Activated CD4-positive, alpha-beta memory T cell treated with anti-CD3 and anti-CD28 coated beads for 36 hours (primary cell): ENCODE measurements around the gene LRRC4B. TPM values are rescaled to one million over a fixed set of nuclear protein-coding genes. Genes with fewer than 3 reads are reported as not detected.
"Not testable (repeated sequence)": the region's sequence is repeated elsewhere in the genome, so short reads cannot be mapped to it uniquely, and the experiment has no call there.

Experiments
- CTCF ChIA-PET: fragments of 350-600 bp; sonication (Branson Sonifier 250); formaldehyde crosslinking; loops from one replicate; lab custom pipeline; 2021; ENCODE audit warnings: antibody characterized with exemption, inconsistent platforms; lab: Charles Lee
- POLR2A ChIA-PET: fragments of 350-600 bp; sonication (Branson Sonifier 250); formaldehyde crosslinking; loops from one replicate; lab custom pipeline; 2021; ENCODE audit warnings: antibody characterized with exemption; lab: Charles Lee
- DNase-seq: peaks from one replicate; pipeline ENCODE4 v3.0.0-alpha.2; 2020
- H3K27ac Mint-ChIP-seq: one replicate; pipeline ENCODE4 v1.8.0; 2021; ENCODE audit warnings: mixed read lengths
- H3K27me3 Mint-ChIP-seq: one replicate; pipeline ENCODE4 v1.8.0; 2021; ENCODE audit warnings: mixed read lengths
- H3K36me3 Mint-ChIP-seq: one replicate; pipeline ENCODE4 v1.8.0; 2021; ENCODE audit warnings: mixed read lengths
- H3K4me1 Mint-ChIP-seq: one replicate; pipeline ENCODE4 v1.8.0; 2021; ENCODE audit warnings: low read depth, mixed read lengths
- H3K4me3 Mint-ChIP-seq: one replicate; pipeline ENCODE4 v1.8.0; 2021; ENCODE audit warnings: mild to moderate bottlenecking, mixed read lengths
- H3K9me3 Mint-ChIP-seq: one replicate; pipeline ENCODE4 v1.8.0; 2021; ENCODE audit warnings: mixed read lengths
- intact Hi-C: fragments of 100-400 bp; cut with micrococcal nuclease; formaldehyde crosslinking; loops from one replicate; pipeline ENCODE4 v1.15.1; 2023
- total RNA-seq, 2 experiments: library from RNA; stranded (reverse); gene quantifications; one replicate each; pipeline ENCODE4 v1.2.3, GENCODE V29; 2021

The LRRC4B gene
- total RNA-seq, 2 experiments from 2014 or later = not detected

DNA sequence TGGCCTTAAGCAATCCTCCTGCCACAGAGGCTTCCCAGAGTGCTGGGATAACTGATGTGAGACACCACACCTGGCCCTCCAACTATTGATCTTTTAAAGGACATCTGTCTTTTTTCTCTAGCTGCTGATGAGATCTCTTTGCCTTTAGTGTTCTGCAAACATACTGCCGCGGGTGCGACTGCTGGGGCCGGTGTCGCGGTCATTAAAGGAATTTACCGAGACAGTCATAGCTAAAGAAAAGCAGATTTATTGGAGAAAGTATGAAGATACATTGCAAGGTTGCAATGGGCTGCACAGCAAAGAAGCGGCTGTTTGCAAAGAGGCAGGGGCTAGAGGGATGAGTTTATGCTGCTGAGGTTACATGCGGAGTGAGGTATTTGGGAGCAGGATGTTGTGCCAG, 31.2 kb upstream of the LRRC4B start:
- H3K27ac Mint-ChIP-seq = no peak overlapping the region
- ChIA-PET POLR2A (no interaction called here), CTCF (no interaction called here)
- H3K36me3 Mint-ChIP-seq = no peaks in the 10 kb centered on the region
- H3K4me3 Mint-ChIP-seq = no peak overlapping the region
- no peaks in the 10 kb centered on the region for H3K9me3 Mint-ChIP-seq
- peaks cover 26% of the 10 kb centered on the region for H3K27me3 Mint-ChIP-seq
- no peaks in the 10 kb centered on the region for H3K4me1 Mint-ChIP-seq
- DNase-seq = no peak
- intact Hi-C loops = no loop called here

DNA sequence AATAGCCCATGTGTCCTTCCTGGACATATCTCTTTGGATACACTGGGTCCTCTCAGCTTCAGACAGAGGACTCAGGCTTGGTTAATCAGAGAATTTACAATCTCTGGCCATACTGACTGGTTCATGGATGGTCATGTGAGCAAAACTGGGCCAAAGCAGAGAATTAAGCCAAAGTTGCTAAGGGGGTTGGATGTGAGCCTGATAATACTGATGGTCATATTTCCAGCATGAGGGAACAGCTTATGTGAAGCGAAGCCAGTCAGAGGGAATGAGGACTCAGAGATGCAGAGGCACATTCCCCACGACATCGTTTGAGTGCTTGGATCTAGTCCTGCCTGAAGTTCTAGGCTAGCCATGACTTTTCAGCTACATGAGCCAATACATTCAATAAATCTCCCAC, 22.0 kb upstream of the LRRC4B start:
- Mint-ChIP-seq H3K36me3 (no peaks in the 10 kb centered on the region), H3K4me3 (no peak overlapping the region), H3K27ac (no peak overlapping the region), H3K9me3 (no peaks in the 10 kb centered on the region), H3K27me3 (peaks cover 3% of the 10 kb centered on the region), H3K4me1 (no peaks in the 10 kb centered on the region)
- DNase-seq = no peak
- ChIA-PET POLR2A (no interaction called here), CTCF (interaction anchor here (0.7 kb wide), 1 partner anchor 34 kb away, joined by 3 read pairs; no protein-coding TSS in a partner anchor)
- intact Hi-C loops = no loop called here

DNA sequence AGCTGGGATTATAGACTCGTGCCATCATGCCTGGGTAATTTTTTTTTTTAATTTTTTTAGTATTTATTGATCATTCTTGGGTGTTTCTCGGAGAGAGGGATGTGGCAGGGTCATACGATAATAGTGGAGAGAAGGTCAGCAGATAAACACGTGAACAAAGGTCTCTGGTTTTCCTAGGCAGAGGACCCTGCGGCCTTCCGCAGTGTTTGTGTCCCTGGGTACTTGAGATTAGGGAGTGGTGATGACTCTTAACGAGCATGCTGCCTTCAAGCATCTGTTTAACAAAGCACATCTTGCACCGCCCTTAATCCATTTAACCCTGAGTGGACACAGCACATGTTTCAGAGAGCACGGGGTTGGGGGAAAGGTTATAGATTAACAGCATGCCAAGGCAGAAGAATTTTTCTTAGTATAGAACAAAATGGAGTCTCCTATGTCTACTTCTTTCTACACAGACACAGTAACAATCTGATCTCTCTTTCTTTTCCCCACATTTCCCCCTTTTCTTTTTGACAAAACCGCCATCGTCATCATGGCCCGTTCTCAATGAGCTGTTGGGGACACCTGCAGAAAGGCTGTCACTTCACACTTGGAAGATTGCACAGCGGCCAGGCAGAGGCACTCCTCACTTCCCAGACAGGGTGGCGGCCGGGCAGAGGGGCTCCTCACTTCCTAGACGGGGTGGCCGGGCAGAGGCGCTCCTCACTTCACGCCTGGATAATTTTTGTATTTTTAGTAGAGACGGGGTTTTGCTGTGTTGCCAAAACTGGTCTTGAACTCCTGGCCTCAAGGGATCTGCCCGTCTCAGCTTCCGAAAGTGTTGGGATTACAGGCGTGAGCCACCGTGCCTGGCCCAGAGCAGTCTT, 13.8 kb upstream of the LRRC4B start:
- intact Hi-C loops, H3K36me3 Mint-ChIP-seq, H3K4me1 Mint-ChIP-seq, H3K4me3 Mint-ChIP-seq, H3K9me3 Mint-ChIP-seq, H3K27me3 Mint-ChIP-seq, POLR2A ChIA-PET, DNase-seq, H3K27ac Mint-ChIP-seq: not testable (repeated sequence)
- CTCF ChIA-PET = interaction anchor here (1.0 to 2.8 kb wide), 2 partner anchors 24 to 26 kb away, joined by 3 to 18 read pairs; no protein-coding TSS in a partner anchor

DNA sequence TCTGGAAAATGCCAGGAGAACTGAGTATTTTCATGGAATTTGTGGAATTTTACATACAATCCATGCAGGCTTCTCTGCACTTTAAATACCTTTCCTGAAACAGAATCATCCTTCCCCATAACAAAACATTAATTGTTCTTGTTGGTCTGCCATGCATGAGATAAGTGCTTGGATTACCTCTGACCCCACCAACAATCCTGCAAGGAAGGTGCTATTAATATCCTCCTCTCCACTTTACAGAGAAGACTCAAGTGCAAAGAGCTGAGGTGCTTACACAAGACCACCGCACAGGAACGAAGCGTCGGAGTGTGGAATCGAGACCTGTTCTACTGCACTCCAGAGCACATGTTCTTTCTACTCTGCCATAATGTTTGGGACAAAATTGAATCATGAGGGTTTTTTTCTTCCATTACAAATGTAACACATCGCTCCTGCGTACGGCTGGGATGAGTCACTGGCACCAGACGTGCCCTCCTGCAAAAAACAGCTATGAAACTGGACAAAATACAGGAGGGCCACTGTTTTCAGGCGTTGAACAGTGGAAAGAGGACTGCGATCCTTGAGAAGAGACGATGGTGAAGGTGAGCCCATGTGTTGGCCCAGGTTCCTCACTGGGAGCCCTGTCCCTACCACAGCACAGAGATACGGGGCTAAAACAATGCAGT, 12.9 kb upstream of the LRRC4B start:
- intact Hi-C loops = no loop called here
- H3K4me3 Mint-ChIP-seq = no peak overlapping the region
- no peaks in the 10 kb centered on the region for H3K36me3 Mint-ChIP-seq
- H3K9me3 Mint-ChIP-seq = no peaks in the 10 kb centered on the region
- ChIA-PET POLR2A (no interaction called here), CTCF (interaction anchor here (1.0 kb wide), 1 partner anchor 23 kb away, joined by 3 read pairs; no protein-coding TSS in a partner anchor)
- DNase-seq = no peak
- peaks cover 8% of the 10 kb centered on the region for H3K27me3 Mint-ChIP-seq
- no peak overlapping the region for H3K27ac Mint-ChIP-seq
- no peaks in the 10 kb centered on the region for H3K4me1 Mint-ChIP-seq

DNA sequence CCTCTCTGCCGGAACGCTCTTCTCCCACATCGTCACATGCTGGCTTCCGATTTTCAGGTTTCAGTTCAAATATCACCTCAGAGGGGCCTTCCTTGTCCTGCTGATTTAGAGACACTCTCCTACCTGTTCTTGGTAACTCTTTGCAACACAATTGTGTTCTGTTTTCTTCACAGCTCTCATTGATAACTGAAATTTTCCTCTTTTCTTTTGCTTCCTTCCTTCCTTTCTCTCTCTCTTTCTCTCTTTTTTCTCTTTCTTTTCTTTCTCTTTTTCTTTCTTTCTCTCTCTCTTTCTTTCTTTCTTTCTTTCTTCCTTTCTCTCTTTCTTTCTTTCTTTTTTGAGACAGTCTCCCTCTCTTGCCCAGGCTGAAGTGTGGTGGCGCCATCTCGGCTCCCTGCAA, 12.0 kb upstream of the LRRC4B start:
- ChIA-PET POLR2A (no interaction called here), CTCF (no interaction called here)
- Mint-ChIP-seq H3K36me3 (no peaks in the 10 kb centered on the region), H3K27me3 (peaks cover 8% of the 10 kb centered on the region), H3K27ac (no peak overlapping the region), H3K4me3 (no peak overlapping the region), H3K4me1 (no peaks in the 10 kb centered on the region), H3K9me3 (no peaks in the 10 kb centered on the region)
- DNase-seq = no peak
- intact Hi-C loops = no loop called here

DNA sequence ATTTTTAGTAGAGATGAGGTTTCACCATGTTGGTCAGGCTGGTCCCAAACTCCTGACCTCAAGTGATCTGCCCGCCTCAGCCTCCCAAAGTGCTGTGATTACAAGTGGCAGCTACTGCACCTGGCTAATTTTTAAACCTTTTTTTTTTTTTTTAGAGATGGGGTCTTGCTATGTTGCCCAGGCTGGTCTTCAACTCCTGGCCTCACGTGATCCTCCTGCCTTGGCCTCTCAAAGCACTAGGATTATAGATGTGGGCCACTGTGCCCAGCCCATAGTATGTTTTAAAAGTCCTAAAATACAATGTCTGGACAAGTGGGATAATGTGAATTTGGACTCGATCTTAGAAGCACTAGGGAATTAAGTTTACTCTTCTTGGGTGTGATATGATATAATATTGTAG, 8.5 kb upstream of the LRRC4B start:
- H3K27me3 Mint-ChIP-seq, H3K9me3 Mint-ChIP-seq, H3K36me3 Mint-ChIP-seq, intact Hi-C loops, H3K27ac Mint-ChIP-seq, H3K4me1 Mint-ChIP-seq, CTCF ChIA-PET, H3K4me3 Mint-ChIP-seq, DNase-seq: not testable (repeated sequence)
- POLR2A ChIA-PET = interaction anchor here (0.7 kb wide), 1 partner anchor 35 kb away, joined by 3 read pairs; no protein-coding TSS in a partner anchor

DNA sequence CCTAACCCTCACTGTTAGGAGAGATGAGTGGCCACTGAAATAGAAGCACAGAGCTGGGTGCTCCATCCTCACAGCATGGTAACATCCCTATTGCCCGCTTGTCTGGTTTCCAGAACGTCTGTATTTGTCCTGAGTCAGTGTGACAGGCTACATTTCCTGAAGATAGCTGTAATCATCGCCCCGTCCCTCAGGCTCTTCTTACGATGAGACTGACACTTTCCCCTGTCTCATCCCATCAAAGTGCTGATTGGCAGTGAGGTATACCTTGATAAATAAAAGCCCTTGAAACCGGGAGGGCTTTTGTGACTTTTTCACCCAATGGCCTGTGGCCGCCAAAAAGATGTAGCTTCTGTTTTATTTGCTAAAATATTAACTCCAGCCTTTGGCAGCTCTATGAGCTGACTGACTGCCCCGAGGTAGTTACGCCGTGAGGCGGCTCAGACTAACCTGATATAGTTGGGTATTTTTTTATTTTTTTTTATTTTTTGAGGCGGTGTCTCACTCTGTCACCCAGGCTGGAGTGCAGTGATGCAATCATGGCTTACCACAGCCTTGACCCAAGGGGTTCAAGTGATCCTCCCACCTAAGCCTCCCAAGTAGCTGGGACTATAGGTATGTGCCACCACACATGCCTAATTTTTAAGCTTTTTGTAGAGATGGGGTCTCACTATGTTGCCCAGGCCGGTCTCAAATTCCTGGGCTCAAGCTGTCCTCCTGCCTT, 5.7 kb upstream of the LRRC4B start:
- no peaks in the 10 kb centered on the region for H3K9me3 Mint-ChIP-seq
- no peaks in the 10 kb centered on the region for H3K36me3 Mint-ChIP-seq
- no peaks in the 10 kb centered on the region for H3K4me1 Mint-ChIP-seq
- no peak overlapping the region for H3K27ac Mint-ChIP-seq
- ChIA-PET POLR2A (no interaction called here), CTCF (interaction anchor here (1.2 to 3.4 kb wide), 2 partner anchors 17 to 36 kb away, joined by 3 to 16 read pairs; no protein-coding TSS in a partner anchor)
- H3K27me3 Mint-ChIP-seq = peaks cover 16% of the 10 kb centered on the region
- no peak overlapping the region for H3K4me3 Mint-ChIP-seq
- intact Hi-C loops = no loop called here
- no peak for DNase-seq

DNA sequence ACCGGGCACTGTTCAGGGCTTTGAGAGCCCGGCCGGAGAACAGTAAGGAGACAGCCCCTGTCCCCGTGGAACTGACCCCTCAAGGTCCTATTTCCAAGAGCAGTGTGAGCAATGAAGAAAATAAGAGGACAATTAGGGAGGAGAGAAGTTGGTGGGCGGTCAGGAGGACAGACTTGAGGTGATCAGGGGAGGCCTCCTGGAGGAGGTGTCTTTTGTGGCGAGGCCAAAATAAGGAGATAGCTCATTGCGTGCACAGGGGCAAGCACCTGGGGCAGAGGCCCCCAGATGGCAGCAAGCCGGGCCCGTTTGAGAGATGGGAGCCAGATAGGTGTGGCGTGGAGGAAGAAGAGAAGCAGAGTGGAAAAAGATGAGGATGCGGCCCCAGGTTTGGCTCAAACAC, 2.8 kb upstream of the LRRC4B start:
- intact Hi-C loops = no loop called here
- H3K4me3 Mint-ChIP-seq = no peak overlapping the region

DNA sequence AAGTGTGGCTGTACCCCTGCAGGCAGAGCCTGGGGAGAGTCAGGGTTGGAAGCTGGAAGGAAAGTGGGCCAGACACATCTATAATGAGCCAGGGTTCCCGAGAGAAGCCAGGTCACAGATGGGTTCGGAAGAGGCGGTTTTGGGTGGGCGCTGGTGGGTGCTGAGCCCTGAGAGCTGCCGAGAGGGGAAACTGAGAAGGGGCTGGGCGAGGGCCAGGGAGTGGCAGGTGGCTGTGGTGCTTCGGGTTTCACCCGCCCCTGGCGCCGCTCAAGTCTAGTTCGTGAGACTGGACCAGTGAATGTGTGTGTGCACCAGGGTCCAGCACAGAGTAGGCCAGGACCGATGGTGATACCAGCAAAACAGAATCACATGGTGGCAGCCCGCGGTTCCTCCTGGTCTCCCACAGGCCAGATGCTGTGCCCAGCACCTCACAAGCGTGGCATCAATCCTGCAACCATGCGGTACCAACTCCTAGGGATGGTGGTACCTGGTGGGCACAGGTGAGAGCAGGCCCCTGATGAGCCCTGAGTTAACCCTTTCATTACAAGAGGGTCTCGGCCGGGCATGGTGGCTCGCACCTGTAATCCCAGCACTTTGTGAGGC, 1.8 kb upstream of the LRRC4B start:
- H3K27me3 Mint-ChIP-seq = peaks cover 33% of the 10 kb centered on the region
- no peaks in the 10 kb centered on the region for H3K36me3 Mint-ChIP-seq
- intact Hi-C loops = no loop called here
- DNase-seq = no peak
- H3K4me1 Mint-ChIP-seq = peaks cover 16% of the 10 kb centered on the region
- H3K4me3 Mint-ChIP-seq = no peak overlapping the region
- ChIA-PET CTCF (interaction anchor here (2.5 kb wide), 1 partner anchor 14 kb away, joined by 22 read pairs; no protein-coding TSS in a partner anchor), POLR2A (no interaction called here)
- H3K27ac Mint-ChIP-seq = no peak overlapping the region
- H3K9me3 Mint-ChIP-seq = no peaks in the 10 kb centered on the region

More for the DNA sequence above, 2.8 kb upstream of the LRRC4B start:
- peaks cover 24% of the 10 kb centered on the region for H3K27me3 Mint-ChIP-seq
- DNase-seq = no peak
- peaks cover 6% of the 10 kb centered on the region for H3K4me1 Mint-ChIP-seq
- H3K27ac Mint-ChIP-seq = no peak overlapping the region
- ChIA-PET POLR2A (no interaction called here), CTCF (interaction anchor here (0.7 to 2.5 kb wide), 2 partner anchors 14 to 80 kb away, joined by 3 to 22 read pairs; no protein-coding TSS in a partner anchor)
- no peaks in the 10 kb centered on the region for H3K9me3 Mint-ChIP-seq
- no peaks in the 10 kb centered on the region for H3K36me3 Mint-ChIP-seq

DNA sequence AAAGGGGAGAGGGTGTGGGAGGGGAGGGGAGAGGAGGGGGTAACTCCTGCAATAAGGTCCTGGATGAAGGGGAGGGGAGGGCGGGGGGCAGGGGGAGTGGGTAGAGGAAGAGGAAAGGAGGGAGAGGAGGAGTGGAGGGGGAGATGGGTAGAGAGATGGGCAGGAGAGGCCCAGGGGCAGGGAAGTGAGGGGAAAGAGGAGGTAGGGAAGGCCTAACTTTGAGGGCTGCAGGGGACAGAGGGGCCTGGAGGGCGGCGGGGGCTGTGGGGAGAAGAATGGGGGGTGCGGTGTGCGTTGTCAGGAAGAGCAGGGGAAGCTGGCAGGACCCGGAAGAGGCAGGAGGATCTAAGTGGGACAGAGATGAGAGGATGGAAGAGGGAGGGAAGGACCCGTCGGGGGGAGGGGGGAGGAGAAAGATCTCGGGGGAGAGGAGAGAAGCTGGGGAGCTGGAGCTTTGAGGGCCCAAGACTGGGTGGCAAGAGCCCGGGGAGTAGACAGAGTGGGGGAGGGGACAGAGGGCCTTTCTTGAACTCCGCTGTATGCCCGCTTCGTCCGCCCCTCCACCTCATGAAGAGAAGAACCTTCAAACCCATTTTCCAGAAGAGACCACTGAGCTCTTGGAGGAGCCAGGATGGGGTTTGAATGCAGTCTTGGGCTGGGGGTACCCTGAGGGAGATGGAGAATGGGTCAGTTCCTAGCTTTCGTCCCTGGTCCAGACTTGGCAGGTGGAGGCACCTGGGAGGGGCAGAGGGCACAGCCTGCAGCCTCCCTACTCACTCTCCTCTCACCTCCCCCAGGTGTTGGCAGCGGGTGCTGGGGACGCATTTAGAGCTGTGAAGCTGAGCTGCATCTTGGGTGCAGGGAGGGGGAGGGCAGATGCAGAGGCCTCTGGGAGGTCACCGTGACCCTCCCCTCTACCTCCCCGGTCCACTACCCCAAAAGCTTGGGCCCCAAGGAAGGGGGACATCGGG, 778 bp upstream of the LRRC4B start:
- ChIA-PET CTCF (interaction anchor here (2.5 kb wide), 1 partner anchor 12 kb away, joined by 22 read pairs; no protein-coding TSS in a partner anchor), POLR2A (no interaction called here)
- H3K27ac Mint-ChIP-seq = no peak overlapping the region
- no peak for DNase-seq
- H3K4me1 Mint-ChIP-seq = peaks cover 17% of the 10 kb centered on the region
- H3K4me3 Mint-ChIP-seq = no peak overlapping the region
- H3K27me3 Mint-ChIP-seq = peaks cover 42% of the 10 kb centered on the region
- intact Hi-C loops = no loop called here
- no peaks in the 10 kb centered on the region for H3K36me3 Mint-ChIP-seq
- H3K9me3 Mint-ChIP-seq = no peaks in the 10 kb centered on the region
